HepG2 (cell line): ENCODE results near the gene WFDC11. TPM values are rescaled to one million over a fixed set of nuclear protein-coding genes. Genes with fewer than 3 reads are reported as not detected.

ENCODE experiments used
- ATAC-seq: fragments of 200-7000 bp; cut with Tn5 transposase; 3 replicates; pipeline ENCODE4 v1.9.1; 2020; ENCODE audit warnings: mild to moderate bottlenecking, moderate library complexity
- BruUV-seq: library from RNA; stranded (reverse); fragments of 400-500 nt; replicated peaks from 2 replicates; lab custom pipeline; 2021; lab: Mats Ljungman, UMichigan
- CTCF ChIA-PET: fragments of 300-600 bp; formaldehyde crosslinking; extraction: SDS; loops from one replicate; lab custom pipeline; 2021; ENCODE audit warnings: low total read pairs, inconsistent platforms, low intra/inter-chr PET ratio; lab: Yijun Ruan, JAX
- POLR2A ChIA-PET: fragments of 350-600 bp; sonication (Branson Sonifier 250); formaldehyde crosslinking; loops from one replicate; lab custom pipeline; 2020; ENCODE audit warnings: antibody characterized with exemption, inconsistent platforms; lab: Yijun Ruan, JAX
- DNase-seq: peaks from one replicate; pipeline ENCODE4 v3.0.0-alpha.2; 2015; ENCODE audit warnings: low spot score
- FAIRE-seq: peaks from 3 replicates; lab custom pipeline; 2011; peaks lifted over from hg19 to GRCh38; lab: Jason Lieb, UNC
- H2AFZ ChIP-seq: one replicate; pipeline ENCODE4 v1.6.1; 2011; ENCODE audit warnings: low read length, inconsistent platforms
- H3K27ac ChIP-seq: fragments of 300-600 bp; 3 replicates; pipeline ENCODE4 v1.8.0; 2011; ENCODE audit warnings: mixed run types, mild to moderate bottlenecking, mixed read lengths, low read length, inconsistent platforms; ENCODE audit not compliant: insufficient read depth; ENCODE audit errors: extremely low read length
- H3K27me3 ChIP-seq, 2 experiments: fragments of 200-600 bp in 1 of 2; 2 replicates in 1 of 2; 3 replicates in 1 of 2; pipeline versions ENCODE4 v1.6.0 to v1.8.0; 2011; ENCODE audit warnings: low read length in 2 of 2, mild to moderate bottlenecking in 2 of 2, moderate library complexity in 2 of 2, inconsistent platforms in 1 of 2; ENCODE audit not compliant: insufficient read depth in 2 of 2, control insufficient read depth in 1 of 2
- H3K36me3 ChIP-seq, 2 experiments: fragments of 200-600 bp in 1 of 2; replicated peaks in 1 of 2; 2 replicates in 1 of 2; 3 replicates in 1 of 2; pipeline versions ENCODE4 v1.5.1 to v1.8.0; 2011; ENCODE audit warnings: low read length in 2 of 2, inconsistent platforms in 1 of 2; ENCODE audit not compliant: insufficient read depth in 2 of 2, control insufficient read depth in 1 of 2
- H3K4me1 ChIP-seq: 2 replicates; pipeline ENCODE4 v1.5.1; 2012; ENCODE audit warnings: low read length, inconsistent platforms; ENCODE audit not compliant: insufficient read depth
- H3K4me2 ChIP-seq: 2 replicates; pipeline ENCODE4 v1.6.0; 2011; ENCODE audit warnings: low read depth, low read length, inconsistent platforms
- H3K4me3 ChIP-seq, 3 experiments: fragments of 200-600 bp in 1 of 3; sonication (generic), shearing (Covaris generic) in 1 of 3; replicated peaks in 1 of 3; 2 replicates each; pipeline ENCODE4 v1.5.1; 2011 to 2016; ENCODE audit warnings: low read length in 3 of 3, inconsistent platforms in 2 of 3, low read depth in 2 of 3, mild to moderate bottlenecking in 2 of 3, control low read depth in 1 of 3, mixed read lengths in 1 of 3; ENCODE audit not compliant: insufficient read depth in 1 of 3
- H3K79me2 ChIP-seq: one replicate; pipeline ENCODE4 v1.6.1; 2011; ENCODE audit warnings: low read length, inconsistent platforms; ENCODE audit not compliant: insufficient read depth
- H3K9ac ChIP-seq: 2 replicates; pipeline ENCODE4 v1.6.0; 2011; ENCODE audit warnings: mild to moderate bottlenecking, low read depth, low read length, inconsistent platforms; ENCODE audit not compliant: insufficient read depth
- H3K9me3 ChIP-seq: 2 replicates; pipeline ENCODE4 v1.5.1; 2012; ENCODE audit warnings: mild to moderate bottlenecking, low read length
- H4K20me1 ChIP-seq: 2 replicates; pipeline ENCODE4 v1.6.0; 2011; ENCODE audit warnings: inconsistent platforms, mild to moderate bottlenecking, low read length, moderate library complexity; ENCODE audit not compliant: insufficient read depth
- HNRNPLL ChIP-seq: fragments of 200-400 bp; formaldehyde crosslinking; IDR thresholded peaks from 2 replicates; pipeline ENCODE4 v1.6.1; 2017; ENCODE audit warnings: mild to moderate bottlenecking, low read depth, low read length; ENCODE audit not compliant: poor library complexity, severe bottlenecking
- JUN ChIP-seq: sonication (generic); formaldehyde crosslinking; IDR thresholded peaks from 2 replicates; pipeline ENCODE4 v1.4.0; 2020; ENCODE audit warnings: mild to moderate bottlenecking, missing genetic modification reagents
- MBD4 ChIP-seq: IDR thresholded peaks from 2 replicates; pipeline ENCODE4 v1.6.1; 2012; ENCODE audit warnings: low read length, inconsistent platforms, borderline replicate concordance
- TAF15 ChIP-seq: fragments of 200-400 bp; formaldehyde crosslinking; IDR thresholded peaks from one replicate; pipeline ENCODE4 v1.6.1; 2018; ENCODE audit warnings: mild to moderate bottlenecking, low read depth, low read length; ENCODE audit not compliant: poor library complexity, severe bottlenecking
- ZFX ChIP-seq: sonication (generic); formaldehyde crosslinking; IDR thresholded peaks from 2 replicates; pipeline ENCODE4 v1.4.0; 2020; ENCODE audit warnings: mild to moderate bottlenecking, low read depth, missing genetic modification reagents, moderate library complexity
- WGBS: methylation state at CpG from one replicate; pipeline ENCODE4 v1.1.6; 2017; ENCODE audit warnings: low lambda C conversion rate; 5-methylcytosine and 5-hydroxymethylcytosine counted together
- in situ Hi-C: cut with HindIII; loops from 2 replicates; pipeline ENCODE4 v1.10.0; 2017; ENCODE audit warnings: low pct_unique_long_range_greater_than_20kb; ENCODE audit not compliant: extremely low pct_ligation_motif_present
- intact Hi-C: fragments of 100-400 bp; cut with micrococcal nuclease; formaldehyde crosslinking; loops from one replicate; pipeline ENCODE4 v1.10.0; 2022; ENCODE audit not compliant: unreplicated experiment
- polyA plus RNA-seq, 8 experiments: library from polyadenylated mRNA; depleted of rRNA in 3 of 8; stranded (reverse) in 7 of 8; unstranded in 1 of 8; fragments of >200 nt; fragmentation: Illumina TruSeq in 4 of 8; extraction: Trizol in 4 of 8; gene quantifications; 2 replicates each; pipeline versions ENCODE4 v1.2.1 to v1.2.3, GENCODE V29; 2011 to 2016; ENCODE audit warnings: low read depth in 4 of 8, missing spikeins in 1 of 8, mixed read lengths in 1 of 8; ENCODE audit not compliant: insufficient read depth in 1 of 8
- total RNA-seq, 5 experiments: library from RNA; depleted of rRNA; stranded (reverse); fragments of >200 nt; fragmentation: Illumina TruSeq; extraction: Trizol; gene quantifications; 2 replicates each; pipeline ENCODE4 v1.2.3, GENCODE V29; 2016; ENCODE audit warnings: low read depth in 1 of 5
- TF ChIP-seq, protein P1 (sequence below): sonication (generic); formaldehyde crosslinking; IDR thresholded peaks from 2 replicates; pipeline ENCODE4 v1.5.1; 2020; ENCODE audit warnings: missing genetic modification reagents, mild to moderate bottlenecking, borderline replicate concordance
- TF ChIP-seq, protein P2 (sequence below): sonication (generic); formaldehyde crosslinking; IDR thresholded peaks from 2 replicates; pipeline ENCODE4 v1.5.0; 2020; ENCODE audit warnings: mild to moderate bottlenecking, missing genetic modification reagents
- TF ChIP-seq, protein P3 (sequence below): sonication (generic); formaldehyde crosslinking; IDR thresholded peaks from 2 replicates; pipeline ENCODE4 v1.5.0; 2020; ENCODE audit warnings: missing genetic modification reagents
- TF ChIP-seq, protein P4 (sequence below): sonication (generic); formaldehyde crosslinking; IDR thresholded peaks from 2 replicates; pipeline ENCODE4 v1.5.1; 2020; ENCODE audit warnings: mild to moderate bottlenecking, missing genetic modification reagents, borderline replicate concordance

The WFDC11 gene
- total and polyA plus RNA-seq, 2 of the 13 experiments (the other 11 are each of a cell fraction or from before 2014, with no cell fraction given), result not detected

DNA sequence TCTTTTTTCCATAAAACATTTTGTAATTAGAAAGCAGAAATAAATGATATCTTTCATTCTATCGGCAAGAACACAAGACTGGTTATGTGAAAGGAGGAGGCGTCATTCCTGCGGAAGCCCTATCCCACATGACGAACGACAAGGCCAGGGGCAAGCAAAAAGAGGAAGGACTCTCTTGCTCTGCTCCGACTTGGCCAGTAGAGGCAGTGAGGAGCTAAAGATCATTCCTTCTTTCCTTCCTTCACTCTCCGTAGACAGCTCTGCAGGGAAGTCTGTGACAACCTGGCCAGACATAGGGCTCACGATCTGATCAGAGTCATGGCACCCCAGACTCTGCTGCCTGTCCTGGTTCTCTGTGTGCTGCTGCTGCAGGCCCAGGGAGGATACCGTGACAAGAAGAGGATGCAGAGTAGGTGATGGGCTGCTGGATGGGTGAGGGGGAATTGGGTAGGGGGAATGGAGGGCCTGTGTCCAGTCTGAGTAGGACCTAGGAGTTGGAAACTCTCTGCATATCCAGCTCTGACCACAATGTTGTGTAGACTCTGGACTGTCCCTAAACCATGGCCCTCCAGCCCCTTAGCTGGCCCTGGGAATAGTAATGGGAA, 40.4 kb downstream of the WFDC11 start, which contains the start of gene WFDC10A (continued):
- no peak for TF ChIP-seq ZFX
- TF ChIP-seq, protein P1, sequence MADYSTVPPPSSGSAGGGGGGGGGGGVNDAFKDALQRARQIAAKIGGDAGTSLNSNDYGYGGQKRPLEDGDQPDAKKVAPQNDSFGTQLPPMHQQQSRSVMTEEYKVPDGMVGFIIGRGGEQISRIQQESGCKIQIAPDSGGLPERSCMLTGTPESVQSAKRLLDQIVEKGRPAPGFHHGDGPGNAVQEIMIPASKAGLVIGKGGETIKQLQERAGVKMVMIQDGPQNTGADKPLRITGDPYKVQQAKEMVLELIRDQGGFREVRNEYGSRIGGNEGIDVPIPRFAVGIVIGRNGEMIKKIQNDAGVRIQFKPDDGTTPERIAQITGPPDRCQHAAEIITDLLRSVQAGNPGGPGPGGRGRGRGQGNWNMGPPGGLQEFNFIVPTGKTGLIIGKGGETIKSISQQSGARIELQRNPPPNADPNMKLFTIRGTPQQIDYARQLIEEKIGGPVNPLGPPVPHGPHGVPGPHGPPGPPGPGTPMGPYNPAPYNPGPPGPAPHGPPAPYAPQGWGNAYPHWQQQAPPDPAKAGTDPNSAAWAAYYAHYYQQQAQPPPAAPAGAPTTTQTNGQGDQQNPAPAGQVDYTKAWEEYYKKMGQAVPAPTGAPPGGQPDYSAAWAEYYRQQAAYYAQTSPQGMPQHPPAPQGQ (CRISPR knock-in tag), result no peak

DNA sequence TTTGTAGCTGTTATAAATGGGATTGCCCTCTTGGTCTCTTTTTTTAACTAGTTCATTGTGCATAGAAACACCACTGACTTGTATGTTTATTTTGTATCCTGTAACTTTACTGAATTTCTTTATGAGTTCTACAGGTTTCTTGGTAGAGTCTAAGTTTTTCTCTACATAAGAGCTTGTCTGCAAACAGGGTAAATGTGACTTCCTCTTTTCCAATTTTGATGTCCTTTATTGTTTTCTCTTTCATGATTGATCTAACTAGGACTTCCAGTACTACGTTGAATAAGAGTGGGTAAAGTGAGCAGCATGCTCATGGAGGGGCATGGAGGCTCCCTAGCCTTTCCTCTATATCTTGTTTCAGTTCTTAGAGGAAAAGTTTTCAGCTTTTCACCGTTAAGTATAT, 43.5 kb downstream of the WFDC11 start:
- H3K36me3 ChIP-seq, result no peaks in the 10 kb centered on the region
- BruUV-seq, result no TSS peak
- CTCF ChIA-PET, result no interaction called here
- peaks cover 5% of the 10 kb centered on the region for H3K4me1 ChIP-seq
- H3K9me3 ChIP-seq, result no peaks in the 10 kb centered on the region
- DNase-seq, result no peak
- H3K4me3 ChIP-seq, result no peak overlapping the region
- intact Hi-C loops, result no loop called here
- no peak overlapping the region for H2AFZ ChIP-seq
- 2% methylated on average over 2 of the region's 2 CpGs for WGBS
- no peak overlapping the region for H3K4me2 ChIP-seq
- no peak overlapping the region for H3K27ac ChIP-seq
- H3K27me3 ChIP-seq, result no peaks in the 10 kb centered on the region; a peak in 1 of 5 replicates
- peak; percentile 26 for FAIRE-seq
- H3K9ac ChIP-seq, result no peak overlapping the region
- H4K20me1 ChIP-seq, result no peaks in the 10 kb centered on the region
- POLR2A ChIA-PET, result no interaction called here
- in situ Hi-C loops, result no loop called here
- ATAC-seq, result no peak
- no peaks in the 10 kb centered on the region for H3K79me2 ChIP-seq
- TF ChIP-seq HNRNPLL (no peak), TAF15 (no peak), JUN (CRISPR knock-in tag) (no peak), MBD4 (no peak)
- TF ChIP-seq, protein P2, sequence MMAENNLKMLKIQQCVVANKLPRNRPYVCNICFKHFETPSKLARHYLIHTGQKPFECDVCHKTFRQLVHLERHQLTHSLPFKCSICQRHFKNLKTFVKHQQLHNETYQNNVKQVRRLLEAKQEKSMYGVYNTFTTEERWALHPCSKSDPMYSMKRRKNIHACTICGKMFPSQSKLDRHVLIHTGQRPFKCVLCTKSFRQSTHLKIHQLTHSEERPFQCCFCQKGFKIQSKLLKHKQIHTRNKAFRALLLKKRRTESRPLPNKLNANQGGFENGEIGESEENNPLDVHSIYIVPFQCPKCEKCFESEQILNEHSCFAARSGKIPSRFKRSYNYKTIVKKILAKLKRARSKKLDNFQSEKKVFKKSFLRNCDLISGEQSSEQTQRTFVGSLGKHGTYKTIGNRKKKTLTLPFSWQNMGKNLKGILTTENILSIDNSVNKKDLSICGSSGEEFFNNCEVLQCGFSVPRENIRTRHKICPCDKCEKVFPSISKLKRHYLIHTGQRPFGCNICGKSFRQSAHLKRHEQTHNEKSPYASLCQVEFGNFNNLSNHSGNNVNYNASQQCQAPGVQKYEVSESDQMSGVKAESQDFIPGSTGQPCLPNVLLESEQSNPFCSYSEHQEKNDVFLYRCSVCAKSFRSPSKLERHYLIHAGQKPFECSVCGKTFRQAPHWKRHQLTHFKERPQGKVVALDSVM (CRISPR knock-in tag), result no peak
- TF ChIP-seq, protein P3, sequence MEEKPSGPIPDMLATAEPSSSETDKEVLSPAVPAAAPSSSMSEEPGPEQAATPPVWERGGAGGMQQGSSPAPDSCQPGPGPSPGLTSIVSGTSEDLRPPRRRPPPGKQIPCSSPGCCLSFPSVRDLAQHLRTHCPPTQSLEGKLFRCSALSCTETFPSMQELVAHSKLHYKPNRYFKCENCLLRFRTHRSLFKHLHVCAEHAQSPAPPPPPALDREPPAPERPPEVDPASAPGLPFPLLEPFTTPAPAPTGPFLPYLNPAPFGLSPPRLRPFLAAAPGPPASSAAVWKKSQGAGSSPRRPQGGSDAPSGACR (CRISPR knock-in tag), result no peak
- TF ChIP-seq, protein P4, sequence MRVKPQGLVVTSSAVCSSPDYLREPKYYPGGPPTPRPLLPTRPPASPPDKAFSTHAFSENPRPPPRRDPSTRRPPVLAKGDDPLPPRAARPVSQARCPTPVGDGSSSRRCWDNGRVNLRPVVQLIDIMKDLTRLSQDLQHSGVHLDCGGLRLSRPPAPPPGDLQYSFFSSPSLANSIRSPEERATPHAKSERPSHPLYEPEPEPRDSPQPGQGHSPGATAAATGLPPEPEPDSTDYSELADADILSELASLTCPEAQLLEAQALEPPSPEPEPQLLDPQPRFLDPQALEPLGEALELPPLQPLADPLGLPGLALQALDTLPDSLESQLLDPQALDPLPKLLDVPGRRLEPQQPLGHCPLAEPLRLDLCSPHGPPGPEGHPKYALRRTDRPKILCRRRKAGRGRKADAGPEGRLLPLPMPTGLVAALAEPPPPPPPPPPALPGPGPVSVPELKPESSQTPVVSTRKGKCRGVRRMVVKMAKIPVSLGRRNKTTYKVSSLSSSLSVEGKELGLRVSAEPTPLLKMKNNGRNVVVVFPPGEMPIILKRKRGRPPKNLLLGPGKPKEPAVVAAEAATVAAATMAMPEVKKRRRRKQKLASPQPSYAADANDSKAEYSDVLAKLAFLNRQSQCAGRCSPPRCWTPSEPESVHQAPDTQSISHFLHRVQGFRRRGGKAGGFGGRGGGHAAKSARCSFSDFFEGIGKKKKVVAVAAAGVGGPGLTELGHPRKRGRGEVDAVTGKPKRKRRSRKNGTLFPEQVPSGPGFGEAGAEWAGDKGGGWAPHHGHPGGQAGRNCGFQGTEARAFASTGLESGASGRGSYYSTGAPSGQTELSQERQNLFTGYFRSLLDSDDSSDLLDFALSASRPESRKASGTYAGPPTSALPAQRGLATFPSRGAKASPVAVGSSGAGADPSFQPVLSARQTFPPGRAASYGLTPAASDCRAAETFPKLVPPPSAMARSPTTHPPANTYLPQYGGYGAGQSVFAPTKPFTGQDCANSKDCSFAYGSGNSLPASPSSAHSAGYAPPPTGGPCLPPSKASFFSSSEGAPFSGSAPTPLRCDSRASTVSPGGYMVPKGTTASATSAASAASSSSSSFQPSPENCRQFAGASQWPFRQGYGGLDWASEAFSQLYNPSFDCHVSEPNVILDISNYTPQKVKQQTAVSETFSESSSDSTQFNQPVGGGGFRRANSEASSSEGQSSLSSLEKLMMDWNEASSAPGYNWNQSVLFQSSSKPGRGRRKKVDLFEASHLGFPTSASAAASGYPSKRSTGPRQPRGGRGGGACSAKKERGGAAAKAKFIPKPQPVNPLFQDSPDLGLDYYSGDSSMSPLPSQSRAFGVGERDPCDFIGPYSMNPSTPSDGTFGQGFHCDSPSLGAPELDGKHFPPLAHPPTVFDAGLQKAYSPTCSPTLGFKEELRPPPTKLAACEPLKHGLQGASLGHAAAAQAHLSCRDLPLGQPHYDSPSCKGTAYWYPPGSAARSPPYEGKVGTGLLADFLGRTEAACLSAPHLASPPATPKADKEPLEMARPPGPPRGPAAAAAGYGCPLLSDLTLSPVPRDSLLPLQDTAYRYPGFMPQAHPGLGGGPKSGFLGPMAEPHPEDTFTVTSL, result no peak
